Measurements from ENCODE around the gene GET3.
"Not testable (repeated sequence)": the region's sequence is repeated elsewhere in the genome, so short reads cannot be mapped to it uniquely, and the experiment has no call there.

Gene GET3

DNA sequence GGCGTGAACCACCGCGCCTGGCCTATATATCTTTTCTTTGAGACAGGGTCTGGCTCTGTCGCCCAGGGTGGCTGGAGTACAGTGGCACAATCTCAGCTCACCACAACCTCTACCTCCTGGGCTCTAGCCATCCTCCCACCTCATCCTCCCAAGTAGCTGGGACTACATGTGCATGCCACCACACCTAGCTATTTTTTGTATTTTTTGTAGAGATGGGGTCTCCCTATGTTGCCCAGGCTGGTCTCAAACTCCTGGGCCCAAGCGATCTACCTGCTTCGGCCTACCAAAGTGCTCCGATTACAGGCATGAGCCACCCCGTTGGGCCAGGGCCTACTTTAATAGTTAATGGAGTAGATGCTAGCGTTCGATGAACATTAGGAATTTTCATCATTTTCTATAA, 17.0 kb upstream of the GET3 start:
- no peak for DNase-seq

DNA sequence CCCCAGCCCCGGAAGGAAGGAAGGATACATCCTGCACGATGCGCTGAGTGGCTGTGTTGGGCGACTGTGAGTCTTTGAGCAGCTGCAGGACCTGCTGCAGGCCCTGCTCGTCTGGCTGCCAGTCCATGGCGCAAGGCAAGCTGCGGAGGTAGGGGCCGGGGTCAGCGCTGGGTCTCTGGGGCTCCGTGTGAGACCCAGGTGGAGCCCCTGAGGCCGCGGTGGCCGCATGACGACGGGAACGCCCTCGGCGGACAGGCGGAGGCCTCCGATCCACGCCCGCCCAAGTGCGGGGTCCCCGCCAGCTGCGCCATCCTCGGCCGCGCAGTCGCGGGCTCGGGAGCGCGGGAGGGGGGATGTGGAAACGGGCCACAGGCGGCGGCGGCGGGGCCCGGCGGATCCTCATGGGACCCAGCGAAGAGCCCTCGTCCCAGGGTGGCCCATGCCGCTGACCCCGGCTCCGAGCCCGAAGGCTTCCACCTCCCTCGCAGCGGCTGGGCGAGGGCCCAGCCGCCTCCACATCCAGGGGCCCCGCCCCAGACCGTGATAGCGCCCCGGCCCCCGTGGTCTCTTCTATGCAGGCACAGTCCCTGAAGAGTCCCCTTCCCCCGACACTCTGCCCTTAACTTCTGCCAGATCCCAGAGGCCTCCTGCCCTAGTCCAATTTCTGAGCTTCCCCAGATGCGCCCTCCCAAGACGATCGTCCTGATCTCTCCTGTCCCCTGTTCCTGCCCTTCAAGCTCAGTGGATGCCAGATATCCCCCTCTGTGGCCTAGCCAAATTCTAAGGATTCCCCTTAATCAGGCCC, 16.2 kb upstream of the GET3 start:
- DNase-seq, result no peak

DNA sequence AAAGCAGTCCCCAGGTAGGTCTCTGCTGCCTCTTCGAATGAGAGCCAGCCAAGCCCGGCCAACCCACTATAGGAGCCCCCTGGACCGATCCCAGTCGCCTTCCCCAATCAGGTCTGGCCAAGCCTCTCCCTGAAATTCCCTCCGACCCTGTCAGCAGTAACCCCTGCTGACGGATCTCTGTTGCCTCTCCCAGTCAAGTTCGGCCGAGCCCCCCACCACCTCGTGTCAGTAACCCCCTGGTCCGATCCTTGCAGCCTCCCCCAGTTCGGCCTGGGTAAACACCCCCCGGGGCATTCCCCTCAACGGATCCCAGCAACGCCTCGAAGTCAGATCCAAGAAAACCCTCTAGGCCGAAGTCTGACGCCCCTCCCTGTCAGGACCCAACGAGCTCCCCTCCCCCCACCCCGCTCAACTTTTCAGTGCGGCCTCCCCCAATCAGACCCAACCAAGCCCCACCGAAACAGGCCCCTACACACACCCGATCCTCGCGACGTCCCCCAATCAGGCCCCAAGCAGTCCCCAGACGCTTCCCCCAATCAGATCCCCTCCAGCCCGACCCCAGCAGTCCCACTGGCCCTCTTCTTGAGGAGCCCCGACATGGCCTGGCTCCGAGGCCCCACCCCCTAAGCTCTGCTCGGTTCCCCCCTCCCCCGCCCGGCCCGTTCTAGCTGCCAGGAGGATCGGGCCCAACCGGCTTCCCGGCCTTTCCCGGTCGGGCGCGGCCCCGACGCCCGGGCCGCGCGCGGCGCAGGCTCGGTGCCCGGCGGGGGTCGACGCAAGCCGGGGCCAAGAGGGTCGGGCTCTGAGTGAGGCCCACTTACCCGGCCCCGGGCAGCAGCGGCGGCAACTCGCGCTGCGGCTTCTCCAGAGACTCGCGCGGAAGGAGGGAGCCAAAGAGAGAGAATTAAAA, 15.4 kb upstream of the GET3 start:
- peak; percentile 72 for DNase-seq

- peak; percentile 100 for DNase-seq
These were observed 14.5 kb upstream of the GET3 start for GRCh38 chr19:12722566-12723380.

GRCh38 chr19:12723381-12723640, 14.0 kb upstream of the GET3 start:
- no peak for DNase-seq

GRCh38 chr19:12723641-12724426, 13.5 kb upstream of the GET3 start, which contains the start of gene TNPO2:
TNPO2 (minus strand) TSS chr19:12723932; CDS start chr19:12720977, 2,955 bp downstream.
- DNase-seq, result peak; percentile 63

GRCh38 chr19:12725612-12726011, 11.7 kb upstream of the GET3 start:
- not testable (repeated sequence) for DNase-seq

DNA sequence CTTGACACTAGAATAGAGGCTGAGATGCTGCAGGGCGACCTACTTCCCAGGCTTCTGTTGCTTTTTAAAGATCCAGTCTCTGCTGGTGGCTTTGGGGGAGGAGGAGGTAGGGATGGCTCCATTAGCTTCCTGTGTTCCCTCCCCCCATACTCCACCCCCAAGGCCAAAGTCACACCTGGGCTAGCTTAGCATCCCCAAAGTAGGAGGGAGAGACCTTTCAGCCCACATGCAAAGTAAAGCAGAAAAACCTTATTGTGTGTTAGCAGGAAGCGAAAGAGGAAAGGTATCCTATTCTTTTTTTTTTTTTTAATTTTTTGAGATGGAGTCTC, 10.3 kb upstream of the GET3 start:
- no peak for DNase-seq

- DNase-seq, result no peak
These were observed 9.4 kb upstream of the GET3 start for GRCh38 chr19:12727745-12728433.

GRCh38 chr19:12730064-12730463, 7.2 kb upstream of the GET3 start:
- DNase-seq, result no peak

GRCh38 chr19:12731337-12731736, 6.0 kb upstream of the GET3 start:
- DNase-seq, result no peak

- peak; percentile 56 for DNase-seq
These were observed 3.7 kb upstream of the GET3 start for GRCh38 chr19:12733369-12734214.

GRCh38 chr19:12737835-12738351, 596 bp downstream of the GET3 start:
- DNase-seq, result no peak

DNA sequence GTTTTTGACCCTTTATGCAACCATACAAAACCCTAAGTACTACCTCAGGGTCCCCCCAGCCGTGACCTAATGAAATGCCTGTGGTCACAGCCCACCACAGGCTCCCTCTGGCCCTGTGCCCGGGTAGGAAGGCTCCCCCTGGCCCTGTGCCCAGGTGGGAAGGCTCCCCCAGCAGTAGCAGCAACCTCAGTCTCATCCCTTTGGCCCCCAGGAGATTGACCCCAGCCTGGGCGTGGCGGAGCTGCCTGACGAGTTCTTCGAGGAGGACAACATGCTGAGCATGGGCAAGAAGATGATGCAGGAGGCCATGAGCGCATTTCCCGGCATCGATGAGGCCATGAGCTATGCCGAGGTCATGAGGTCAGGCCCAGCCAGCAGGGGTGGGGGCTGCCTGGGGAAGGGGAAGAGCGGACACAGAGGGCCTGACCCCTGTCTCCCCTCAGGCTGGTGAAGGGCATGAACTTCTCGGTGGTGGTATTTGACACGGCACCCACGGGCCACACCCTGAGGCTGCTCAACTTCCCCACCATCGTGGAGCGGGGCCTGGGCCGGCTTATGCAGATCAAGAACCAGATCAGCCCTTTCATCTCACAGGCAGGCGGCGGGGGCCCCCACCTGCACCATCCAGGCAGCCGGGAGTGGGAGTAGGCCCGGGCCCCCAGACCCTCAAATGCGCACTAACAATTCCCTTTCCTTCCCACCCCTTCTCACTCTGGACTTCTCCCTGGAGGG, 8.0 kb downstream of the GET3 start:
- no peak for DNase-seq

DNA sequence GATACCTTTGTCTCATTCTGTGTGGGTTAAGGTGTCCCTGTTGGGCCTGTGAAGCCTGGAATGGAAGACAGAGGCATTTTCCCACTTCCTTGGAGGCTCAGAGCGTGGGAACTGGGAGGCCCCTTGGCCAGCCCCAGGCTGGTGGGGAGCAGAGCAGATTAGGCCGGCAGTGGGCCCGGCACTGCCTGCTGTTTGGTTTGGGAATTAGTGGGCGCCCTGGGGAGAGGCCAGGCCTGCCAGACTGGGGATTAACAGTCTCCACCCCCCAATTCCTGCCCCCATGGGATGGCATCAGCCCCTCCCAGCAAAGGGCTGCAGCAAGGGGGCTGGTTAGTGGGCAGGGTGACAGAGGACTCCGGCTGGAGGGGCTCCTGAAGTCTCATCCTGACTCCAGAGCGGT, 11.2 kb downstream of the GET3 start:
- DNase-seq, result no peak

GRCh38 chr19:12749938-12750521, 12.7 kb downstream of the GET3 start:
- peak; percentile 60 for DNase-seq

GRCh38 chr19:12750851-12751250, 13.6 kb downstream of the GET3 start:
- no peak for DNase-seq

GRCh38 chr19:12751635-12752034, 14.3 kb downstream of the GET3 start, which contains the start of gene BEST2:
BEST2 (plus strand) TSS chr19:12751791; CDS start chr19:12752593, 802 bp downstream.
- DNase-seq, result no peak
